HL-60 (cell line): ENCODE data around the gene NPHP4.

ENCODE experiments used
- DNase-seq, 2 experiments: peaks; one replicate each; pipeline ENCODE4 v3.0.0-alpha.2; 2010 to 2020; ENCODE audit warnings: low read depth in 1 of 2, low spot score in 1 of 2
- H3K27ac ChIP-seq: fragments of 250-450 bp; sonication (Bioruptor Pico); replicated peaks from 2 replicates; pipeline ENCODE4 v1.5.1; 2020; ENCODE audit warnings: mild to moderate bottlenecking, moderate library complexity
- H3K27me3 ChIP-seq: fragments of 250-450 bp; sonication (Bioruptor Pico); 2 replicates; pipeline ENCODE4 v1.5.1; 2021; ENCODE audit warnings: mild to moderate bottlenecking, moderate library complexity; ENCODE audit not compliant: insufficient read depth, poor library complexity, severe bottlenecking
- H3K4me3 ChIP-seq: replicated peaks from 2 replicates; pipeline ENCODE4 v1.5.1; 2011; ENCODE audit warnings: mild to moderate bottlenecking, control low read depth, low read length; ENCODE audit not compliant: insufficient read depth
- GABPA ChIP-seq: IDR thresholded peaks from 2 replicates; pipeline ENCODE4 v1.6.1; 2012; ENCODE audit warnings: low read depth
- POLR2AphosphoS5 ChIP-seq: IDR thresholded peaks from 2 replicates; pipeline ENCODE4 v1.6.1; 2012; ENCODE audit warnings: low read depth
- SPI1 ChIP-seq: IDR thresholded peaks from 2 replicates; pipeline ENCODE4 v1.6.1; 2012; ENCODE audit warnings: low read depth, mild to moderate bottlenecking, borderline replicate concordance
- TF ChIP-seq, protein P1 (sequence below): IDR thresholded peaks from 2 replicates; pipeline ENCODE4 v1.6.1; 2012; ENCODE audit warnings: low read depth; ENCODE audit not compliant: insufficient replicate concordance
- TF ChIP-seq, protein P2 (sequence below): IDR thresholded peaks from one replicate; pipeline ENCODE4 v1.5.1; 2011; ENCODE audit warnings: low read length, control low read depth, inconsistent platforms; ENCODE audit not compliant: insufficient read depth

Gene NPHP4

GRCh38 chr1:5815716-5816115, 176.5 kb downstream of the NPHP4 start:
- TF ChIP-seq GABPA, result no peak
- no peak for TF ChIP-seq POLR2AphosphoS5
- TF ChIP-seq, protein P1, sequence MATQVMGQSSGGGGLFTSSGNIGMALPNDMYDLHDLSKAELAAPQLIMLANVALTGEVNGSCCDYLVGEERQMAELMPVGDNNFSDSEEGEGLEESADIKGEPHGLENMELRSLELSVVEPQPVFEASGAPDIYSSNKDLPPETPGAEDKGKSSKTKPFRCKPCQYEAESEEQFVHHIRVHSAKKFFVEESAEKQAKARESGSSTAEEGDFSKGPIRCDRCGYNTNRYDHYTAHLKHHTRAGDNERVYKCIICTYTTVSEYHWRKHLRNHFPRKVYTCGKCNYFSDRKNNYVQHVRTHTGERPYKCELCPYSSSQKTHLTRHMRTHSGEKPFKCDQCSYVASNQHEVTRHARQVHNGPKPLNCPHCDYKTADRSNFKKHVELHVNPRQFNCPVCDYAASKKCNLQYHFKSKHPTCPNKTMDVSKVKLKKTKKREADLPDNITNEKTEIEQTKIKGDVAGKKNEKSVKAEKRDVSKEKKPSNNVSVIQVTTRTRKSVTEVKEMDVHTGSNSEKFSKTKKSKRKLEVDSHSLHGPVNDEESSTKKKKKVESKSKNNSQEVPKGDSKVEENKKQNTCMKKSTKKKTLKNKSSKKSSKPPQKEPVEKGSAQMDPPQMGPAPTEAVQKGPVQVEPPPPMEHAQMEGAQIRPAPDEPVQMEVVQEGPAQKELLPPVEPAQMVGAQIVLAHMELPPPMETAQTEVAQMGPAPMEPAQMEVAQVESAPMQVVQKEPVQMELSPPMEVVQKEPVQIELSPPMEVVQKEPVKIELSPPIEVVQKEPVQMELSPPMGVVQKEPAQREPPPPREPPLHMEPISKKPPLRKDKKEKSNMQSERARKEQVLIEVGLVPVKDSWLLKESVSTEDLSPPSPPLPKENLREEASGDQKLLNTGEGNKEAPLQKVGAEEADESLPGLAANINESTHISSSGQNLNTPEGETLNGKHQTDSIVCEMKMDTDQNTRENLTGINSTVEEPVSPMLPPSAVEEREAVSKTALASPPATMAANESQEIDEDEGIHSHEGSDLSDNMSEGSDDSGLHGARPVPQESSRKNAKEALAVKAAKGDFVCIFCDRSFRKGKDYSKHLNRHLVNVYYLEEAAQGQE, result no peak
- TF ChIP-seq SPI1, result no peak
- TF ChIP-seq, protein P2, sequence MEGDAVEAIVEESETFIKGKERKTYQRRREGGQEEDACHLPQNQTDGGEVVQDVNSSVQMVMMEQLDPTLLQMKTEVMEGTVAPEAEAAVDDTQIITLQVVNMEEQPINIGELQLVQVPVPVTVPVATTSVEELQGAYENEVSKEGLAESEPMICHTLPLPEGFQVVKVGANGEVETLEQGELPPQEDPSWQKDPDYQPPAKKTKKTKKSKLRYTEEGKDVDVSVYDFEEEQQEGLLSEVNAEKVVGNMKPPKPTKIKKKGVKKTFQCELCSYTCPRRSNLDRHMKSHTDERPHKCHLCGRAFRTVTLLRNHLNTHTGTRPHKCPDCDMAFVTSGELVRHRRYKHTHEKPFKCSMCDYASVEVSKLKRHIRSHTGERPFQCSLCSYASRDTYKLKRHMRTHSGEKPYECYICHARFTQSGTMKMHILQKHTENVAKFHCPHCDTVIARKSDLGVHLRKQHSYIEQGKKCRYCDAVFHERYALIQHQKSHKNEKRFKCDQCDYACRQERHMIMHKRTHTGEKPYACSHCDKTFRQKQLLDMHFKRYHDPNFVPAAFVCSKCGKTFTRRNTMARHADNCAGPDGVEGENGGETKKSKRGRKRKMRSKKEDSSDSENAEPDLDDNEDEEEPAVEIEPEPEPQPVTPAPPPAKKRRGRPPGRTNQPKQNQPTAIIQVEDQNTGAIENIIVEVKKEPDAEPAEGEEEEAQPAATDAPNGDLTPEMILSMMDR, result no peak
- no peak for DNase-seq
- H3K4me3 ChIP-seq, result no peak overlapping the region
- no peak overlapping the region for H3K27ac ChIP-seq
- no peaks in the 10 kb centered on the region for H3K27me3 ChIP-seq

- Histone ChIP-seq H3K4me3 (no peak overlapping the region), H3K27me3 (no peaks in the 10 kb centered on the region), H3K27ac (no peak overlapping the region)
- peak in 1 of 2 experiments; percentile 2 for DNase-seq
- no peak for TF ChIP-seq POLR2AphosphoS5
- TF ChIP-seq GABPA, result no peak
Measured at GRCh38 chr1:5815211-5815610, 177.0 kb downstream of the NPHP4 start.

- Histone ChIP-seq H3K4me3 (no peak overlapping the region), H3K27ac (no peak overlapping the region), H3K27me3 (no peaks in the 10 kb centered on the region)
- TF ChIP-seq, protein P2, result no peak
- TF ChIP-seq, protein P1, result no peak
- no peak for TF ChIP-seq GABPA
- TF ChIP-seq POLR2AphosphoS5, result no peak
- no peak for TF ChIP-seq SPI1
- peak in 1 of 2 experiments; percentile 10 for DNase-seq
Measured at GRCh38 chr1:5814046-5814619, 178.1 kb downstream of the NPHP4 start.

GRCh38 chr1:5813480-5813879, 178.7 kb downstream of the NPHP4 start:
- Histone ChIP-seq H3K4me3 (no peak overlapping the region), H3K27ac (no peak overlapping the region), H3K27me3 (no peaks in the 10 kb centered on the region)
- DNase-seq, result no peak
- TF ChIP-seq, protein P1, result no peak
- TF ChIP-seq, protein P2, result no peak
- TF ChIP-seq GABPA, result no peak
- TF ChIP-seq POLR2AphosphoS5, result no peak
- TF ChIP-seq SPI1, result no peak
